HL-60 (cell line): Measurements from ENCODE around the gene BLM.
A peak's percentile ranks its signal among the peaks of the same experiment; 100 is the strongest.
"Not testable (repeated sequence)": the region's sequence is repeated elsewhere in the genome, so short reads cannot be mapped to it uniquely, and the experiment has no call there.

Experiments
- DNase-seq, 2 experiments: peaks; one replicate each; pipeline ENCODE4 v3.0.0-alpha.2; 2010 to 2020; ENCODE audit warnings: low read depth in 1 of 2, low spot score in 1 of 2
- H3K27ac ChIP-seq: fragments of 250-450 bp; sonication (Bioruptor Pico); replicated peaks from 2 replicates; pipeline ENCODE4 v1.5.1; 2020; ENCODE audit warnings: mild to moderate bottlenecking, moderate library complexity
- H3K27me3 ChIP-seq: fragments of 250-450 bp; sonication (Bioruptor Pico); 2 replicates; pipeline ENCODE4 v1.5.1; 2021; ENCODE audit warnings: mild to moderate bottlenecking, moderate library complexity; ENCODE audit not compliant: insufficient read depth, poor library complexity, severe bottlenecking
- H3K4me3 ChIP-seq: replicated peaks from 2 replicates; pipeline ENCODE4 v1.5.1; 2011; ENCODE audit warnings: mild to moderate bottlenecking, control low read depth, low read length; ENCODE audit not compliant: insufficient read depth
- GABPA ChIP-seq: IDR thresholded peaks from 2 replicates; pipeline ENCODE4 v1.6.1; 2012; ENCODE audit warnings: low read depth
- POLR2AphosphoS5 ChIP-seq: IDR thresholded peaks from 2 replicates; pipeline ENCODE4 v1.6.1; 2012; ENCODE audit warnings: low read depth
- SPI1 ChIP-seq: IDR thresholded peaks from 2 replicates; pipeline ENCODE4 v1.6.1; 2012; ENCODE audit warnings: low read depth, mild to moderate bottlenecking, borderline replicate concordance
- TF ChIP-seq, protein P1 (sequence below): IDR thresholded peaks from 2 replicates; pipeline ENCODE4 v1.6.1; 2012; ENCODE audit warnings: low read depth; ENCODE audit not compliant: insufficient replicate concordance
- TF ChIP-seq, protein P2 (sequence below): IDR thresholded peaks from one replicate; pipeline ENCODE4 v1.5.1; 2011; ENCODE audit warnings: low read length, control low read depth, inconsistent platforms; ENCODE audit not compliant: insufficient read depth

BLM gene

DNA sequence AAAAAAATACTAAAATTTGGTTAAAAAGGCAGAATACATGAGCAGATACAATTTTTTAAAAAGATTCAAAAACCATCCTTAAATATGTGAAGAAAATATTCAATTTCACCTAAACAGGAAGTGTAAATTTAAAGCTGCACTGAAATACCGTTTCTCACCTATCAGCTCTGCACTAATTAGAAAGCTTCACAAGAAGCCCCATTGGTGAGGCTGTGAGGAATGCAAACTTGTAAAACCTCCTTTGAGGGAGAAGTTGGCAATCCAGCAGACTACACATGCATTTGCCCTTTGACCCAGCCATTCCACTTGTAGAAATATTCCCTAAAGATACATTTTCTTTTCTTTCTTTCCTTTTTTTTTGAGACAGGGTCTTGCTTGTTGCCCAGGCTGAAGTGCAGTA is 18.8 kb downstream of the BLM start:
- peak; percentile 43; the same call in 1 of the 2 replicates for TF ChIP-seq SPI1
- TF ChIP-seq POLR2AphosphoS5, result no peak
- TF ChIP-seq, protein P1, sequence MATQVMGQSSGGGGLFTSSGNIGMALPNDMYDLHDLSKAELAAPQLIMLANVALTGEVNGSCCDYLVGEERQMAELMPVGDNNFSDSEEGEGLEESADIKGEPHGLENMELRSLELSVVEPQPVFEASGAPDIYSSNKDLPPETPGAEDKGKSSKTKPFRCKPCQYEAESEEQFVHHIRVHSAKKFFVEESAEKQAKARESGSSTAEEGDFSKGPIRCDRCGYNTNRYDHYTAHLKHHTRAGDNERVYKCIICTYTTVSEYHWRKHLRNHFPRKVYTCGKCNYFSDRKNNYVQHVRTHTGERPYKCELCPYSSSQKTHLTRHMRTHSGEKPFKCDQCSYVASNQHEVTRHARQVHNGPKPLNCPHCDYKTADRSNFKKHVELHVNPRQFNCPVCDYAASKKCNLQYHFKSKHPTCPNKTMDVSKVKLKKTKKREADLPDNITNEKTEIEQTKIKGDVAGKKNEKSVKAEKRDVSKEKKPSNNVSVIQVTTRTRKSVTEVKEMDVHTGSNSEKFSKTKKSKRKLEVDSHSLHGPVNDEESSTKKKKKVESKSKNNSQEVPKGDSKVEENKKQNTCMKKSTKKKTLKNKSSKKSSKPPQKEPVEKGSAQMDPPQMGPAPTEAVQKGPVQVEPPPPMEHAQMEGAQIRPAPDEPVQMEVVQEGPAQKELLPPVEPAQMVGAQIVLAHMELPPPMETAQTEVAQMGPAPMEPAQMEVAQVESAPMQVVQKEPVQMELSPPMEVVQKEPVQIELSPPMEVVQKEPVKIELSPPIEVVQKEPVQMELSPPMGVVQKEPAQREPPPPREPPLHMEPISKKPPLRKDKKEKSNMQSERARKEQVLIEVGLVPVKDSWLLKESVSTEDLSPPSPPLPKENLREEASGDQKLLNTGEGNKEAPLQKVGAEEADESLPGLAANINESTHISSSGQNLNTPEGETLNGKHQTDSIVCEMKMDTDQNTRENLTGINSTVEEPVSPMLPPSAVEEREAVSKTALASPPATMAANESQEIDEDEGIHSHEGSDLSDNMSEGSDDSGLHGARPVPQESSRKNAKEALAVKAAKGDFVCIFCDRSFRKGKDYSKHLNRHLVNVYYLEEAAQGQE, result no peak
- TF ChIP-seq, protein P2, sequence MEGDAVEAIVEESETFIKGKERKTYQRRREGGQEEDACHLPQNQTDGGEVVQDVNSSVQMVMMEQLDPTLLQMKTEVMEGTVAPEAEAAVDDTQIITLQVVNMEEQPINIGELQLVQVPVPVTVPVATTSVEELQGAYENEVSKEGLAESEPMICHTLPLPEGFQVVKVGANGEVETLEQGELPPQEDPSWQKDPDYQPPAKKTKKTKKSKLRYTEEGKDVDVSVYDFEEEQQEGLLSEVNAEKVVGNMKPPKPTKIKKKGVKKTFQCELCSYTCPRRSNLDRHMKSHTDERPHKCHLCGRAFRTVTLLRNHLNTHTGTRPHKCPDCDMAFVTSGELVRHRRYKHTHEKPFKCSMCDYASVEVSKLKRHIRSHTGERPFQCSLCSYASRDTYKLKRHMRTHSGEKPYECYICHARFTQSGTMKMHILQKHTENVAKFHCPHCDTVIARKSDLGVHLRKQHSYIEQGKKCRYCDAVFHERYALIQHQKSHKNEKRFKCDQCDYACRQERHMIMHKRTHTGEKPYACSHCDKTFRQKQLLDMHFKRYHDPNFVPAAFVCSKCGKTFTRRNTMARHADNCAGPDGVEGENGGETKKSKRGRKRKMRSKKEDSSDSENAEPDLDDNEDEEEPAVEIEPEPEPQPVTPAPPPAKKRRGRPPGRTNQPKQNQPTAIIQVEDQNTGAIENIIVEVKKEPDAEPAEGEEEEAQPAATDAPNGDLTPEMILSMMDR, result no peak
- TF ChIP-seq GABPA, result no peak
- H3K4me3 ChIP-seq, result no peak overlapping the region
- H3K27me3 ChIP-seq, result no peaks in the 10 kb centered on the region
- no peak overlapping the region for H3K27ac ChIP-seq
- no peak for DNase-seq

GRCh38 chr15:90740545-90740944 is 23.4 kb downstream of the BLM start:
- not testable (repeated sequence) for DNase-seq

DNA sequence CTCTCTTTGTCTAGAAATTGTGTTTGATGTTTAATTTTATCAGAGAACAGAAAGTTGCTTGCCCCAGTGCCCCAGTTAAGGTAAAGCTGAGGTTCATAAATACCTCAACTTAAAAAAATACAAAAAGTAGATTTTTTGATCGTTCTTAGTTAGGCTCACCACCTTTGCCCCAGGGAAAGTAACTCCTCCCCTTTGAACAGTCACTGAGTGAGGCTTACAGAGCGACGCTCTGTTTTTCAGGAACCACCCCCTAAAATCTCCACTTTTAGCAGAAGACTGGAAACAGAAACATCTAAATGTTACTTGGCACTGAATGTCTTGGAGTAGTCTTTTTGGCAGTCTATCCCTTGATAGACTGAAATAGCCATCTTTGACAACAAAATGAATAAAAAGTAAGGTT is 24.9 kb downstream of the BLM start:
- Histone ChIP-seq H3K4me3 (no peak overlapping the region), H3K27ac (0 out of 2 replicates have a peak overlapping the region, but pooled peaks have one; percentile 3), H3K27me3 (no peaks in the 10 kb centered on the region)
- no peak for DNase-seq
- TF ChIP-seq, protein P2, result no peak
- TF ChIP-seq SPI1 (no peak), GABPA (no peak), POLR2AphosphoS5 (no peak)
- TF ChIP-seq, protein P1, result no peak

More at GRCh38 chr15:90740545-90740944, 23.4 kb downstream of the BLM start:
- H3K27me3 ChIP-seq, H3K4me3 ChIP-seq, H3K27ac ChIP-seq: not testable (repeated sequence)

DNA sequence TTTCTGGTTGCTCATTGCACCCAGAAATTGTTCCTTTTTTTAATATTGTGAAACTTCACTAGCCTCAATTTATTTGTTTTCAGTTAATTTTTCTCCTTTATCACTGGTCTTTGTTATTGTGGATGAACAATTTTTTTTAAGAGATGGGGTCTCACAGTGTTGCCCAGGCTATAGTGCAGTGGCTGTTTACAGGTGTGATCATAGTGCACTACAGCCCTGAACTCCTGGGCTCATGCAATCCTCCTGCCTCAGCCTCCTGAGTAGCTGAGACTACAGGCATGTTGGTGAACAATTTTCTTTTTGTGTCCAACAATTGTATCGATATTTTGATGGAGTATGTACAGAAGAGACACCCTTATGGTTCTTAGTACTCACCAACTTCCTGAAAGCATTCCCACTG is 26.3 kb downstream of the BLM start:
- DNase-seq, result no peak
- Histone ChIP-seq H3K27ac (no peak overlapping the region), H3K4me3 (no peak overlapping the region), H3K27me3 (no peaks in the 10 kb centered on the region)
- TF ChIP-seq, protein P2, result no peak
- no peak for TF ChIP-seq SPI1
- TF ChIP-seq, protein P1, result no peak
- TF ChIP-seq POLR2AphosphoS5, result no peak
- no peak for TF ChIP-seq GABPA
